ENCODE measurements around the gene DDX49. TPM values are rescaled to one million over a fixed set of nuclear protein-coding genes. Genes with fewer than 3 reads are reported as not detected.

Gene DDX49
- total RNA-seq, 1 experiment from 2014 or later: 47.9 TPM

- TF ChIP-seq USF1 (CRISPR knock-in tag; IDR thresholded peaks at IDR 0.05) (no peak), ZNF532 (CRISPR knock-in tag; IDR thresholded peaks at IDR 0.05; ENCODE audit: borderline replicate concordance) (no peak), FOXJ3 (CRISPR knock-in tag; IDR thresholded peaks at IDR 0.05; ENCODE audit: borderline replicate concordance) (no peak), ZNF396 (CRISPR knock-in tag; IDR thresholded peaks at IDR 0.05; ENCODE audit: borderline replicate concordance) (no peak), CBFB (CRISPR knock-in tag; IDR thresholded peaks at IDR 0.05; ENCODE audit: low read depth) (no peak), ELF4 (CRISPR knock-in tag; IDR thresholded peaks at IDR 0.05; ENCODE audit: low read depth) (no peak), RORB (CRISPR knock-in tag; IDR thresholded peaks at IDR 0.05) (no peak), ZBTB43 (CRISPR knock-in tag; IDR thresholded peaks at IDR 0.05) (no peak), CREM (CRISPR knock-in tag; IDR thresholded peaks at IDR 0.05) (no peak), HMGA2 (CRISPR knock-in tag; IDR thresholded peaks at IDR 0.05) (no peak), ZNF423 (CRISPR knock-in tag; IDR thresholded peaks at IDR 0.05) (no peak), JUN (CRISPR knock-in tag; IDR thresholded peaks at IDR 0.05) (no peak)
Measured at GRCh38 chr19:18966307-18966706, 46.8 kb downstream of the DDX49 start (continued).

- POLR2A ChIA-PET: no interaction called here
- ATAC-seq (no peak), DNase-seq (ENCODE audit: low spot score) (no peak)
- peaks cover 4% of the 10 kb centered on the region; the same call in 1 of the 2 replicates for H3K9me3 Mint-ChIP-seq
- H3K27me3 Mint-ChIP-seq (ENCODE audit: low read depth): peaks cover 6% of the 10 kb centered on the region; the same call in 1 of the 2 replicates
- H3K27ac Mint-ChIP-seq: no peak overlapping the region
- H3K36me3 Mint-ChIP-seq: no peaks in the 10 kb centered on the region
- H3K4me3 Mint-ChIP-seq: no peak overlapping the region
- peaks cover 7% of the 10 kb centered on the region for H3K4me1 Mint-ChIP-seq
- CTCF ChIA-PET: no interaction called here
- no peak for TF ChIP-seq ZNF416 (CRISPR knock-in tag; IDR thresholded peaks at IDR 0.05)
- TF ChIP-seq HMGA2 (CRISPR knock-in tag; IDR thresholded peaks at IDR 0.05): peak; percentile 48; the same call in 1 of the 2 replicates
- TF ChIP-seq USF2 (CRISPR knock-in tag; IDR thresholded peaks at IDR 0.05): no peak
- no peak for TF ChIP-seq E2F5 (CRISPR knock-in tag; IDR thresholded peaks at IDR 0.05)
- TF ChIP-seq ETV6 (CRISPR knock-in tag; IDR thresholded peaks at IDR 0.05): no peak
- no peak for TF ChIP-seq CREM (CRISPR knock-in tag; IDR thresholded peaks at IDR 0.05)
Measured at GRCh38 chr19:18967358-18968146, 48.0 kb downstream of the DDX49 start.

All from WTC11 (cell line).